Posterior cingulate gyrus (tissue), 11 donors: Measurements from ENCODE around the gene HOXA6.

Experiments used
- DNase-seq, 10 donors: peaks; one replicate each; pipeline versions ENCODE4 v3.0.0 to v3.0.0-alpha.2; 2020 to 2021; ENCODE audit warnings: mixed read lengths in 3 of 10
- intact Hi-C: fragments of 100-400 bp; cut with DNase I; formaldehyde crosslinking; loops from one replicate; pipeline ENCODE4 v1.15.1; 2023

The HOXA6 gene

GRCh38 chr7:27185013-27185853 lies 37.7 kb upstream of the HOXA6 start, which contains the start of gene HOXA11:
HOXA11 (minus strand) TSS chr7:27185232; CDS start chr7:27185144, 88 bp downstream.
- peak in 3 of 10 donors; percentile 3 to 73 (median 66) for DNase-seq
- intact Hi-C loops, result no loop called here

DNA sequence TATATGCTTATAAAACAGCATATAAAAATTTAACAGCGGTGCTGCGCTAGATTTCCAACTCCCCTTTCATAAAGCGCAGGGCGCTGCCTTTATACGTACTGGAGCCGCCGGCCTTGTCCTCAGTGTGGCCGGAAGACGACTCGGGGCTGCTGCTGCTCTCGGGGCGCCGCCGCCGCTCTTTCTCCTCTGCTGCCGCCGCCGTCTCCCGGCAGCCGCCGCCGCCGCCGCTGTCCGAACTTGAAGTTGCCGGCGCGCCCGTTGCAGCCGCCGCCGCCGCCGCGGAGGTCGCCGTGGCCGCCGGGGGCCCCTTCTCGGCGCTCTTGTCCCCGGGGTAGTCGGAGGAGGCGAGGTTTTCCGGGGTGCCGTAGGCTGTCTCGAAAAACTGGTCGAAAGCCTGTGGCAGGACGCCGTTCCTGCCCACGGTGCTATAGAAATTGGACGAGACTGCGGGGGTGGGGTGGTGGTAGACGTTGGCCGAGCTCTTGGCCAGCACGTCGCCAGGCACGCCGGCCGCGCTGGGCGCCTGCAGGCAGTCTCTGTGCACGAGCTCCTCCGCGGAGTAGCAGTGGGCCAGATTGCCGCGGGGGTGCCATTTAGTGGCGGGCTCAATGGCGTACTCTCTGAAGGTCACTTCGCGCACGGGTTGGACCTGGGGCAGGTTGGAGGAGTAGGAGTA lies 36.9 kb upstream of the HOXA6 start:
- DNase-seq, result peak in 3 of 10 donors; percentile 12 to 82 (median 75)
- intact Hi-C loops, result no loop called here

- intact Hi-C loops, result no loop called here
- peak in 1 of 10 donors; percentile 48 for DNase-seq
These were observed 36.2 kb upstream of the HOXA6 start for GRCh38 chr7:27183682-27184336.

GRCh38 chr7:27182861-27183681 lies 35.5 kb upstream of the HOXA6 start:
- intact Hi-C loops, result no loop called here
- peak in 4 of 10 donors; percentile 1 to 75 (median 8) for DNase-seq

GRCh38 chr7:27182285-27182841 lies 34.8 kb upstream of the HOXA6 start:
- peak in 2 of 10 donors; percentile 3 to 31 for DNase-seq
- intact Hi-C loops, result no loop called here

GRCh38 chr7:27181795-27182275 lies 34.3 kb upstream of the HOXA6 start:
- intact Hi-C loops, result no loop called here
- DNase-seq, result peak in 3 of 10 donors; percentile 7 to 46 (median 35)

DNA sequence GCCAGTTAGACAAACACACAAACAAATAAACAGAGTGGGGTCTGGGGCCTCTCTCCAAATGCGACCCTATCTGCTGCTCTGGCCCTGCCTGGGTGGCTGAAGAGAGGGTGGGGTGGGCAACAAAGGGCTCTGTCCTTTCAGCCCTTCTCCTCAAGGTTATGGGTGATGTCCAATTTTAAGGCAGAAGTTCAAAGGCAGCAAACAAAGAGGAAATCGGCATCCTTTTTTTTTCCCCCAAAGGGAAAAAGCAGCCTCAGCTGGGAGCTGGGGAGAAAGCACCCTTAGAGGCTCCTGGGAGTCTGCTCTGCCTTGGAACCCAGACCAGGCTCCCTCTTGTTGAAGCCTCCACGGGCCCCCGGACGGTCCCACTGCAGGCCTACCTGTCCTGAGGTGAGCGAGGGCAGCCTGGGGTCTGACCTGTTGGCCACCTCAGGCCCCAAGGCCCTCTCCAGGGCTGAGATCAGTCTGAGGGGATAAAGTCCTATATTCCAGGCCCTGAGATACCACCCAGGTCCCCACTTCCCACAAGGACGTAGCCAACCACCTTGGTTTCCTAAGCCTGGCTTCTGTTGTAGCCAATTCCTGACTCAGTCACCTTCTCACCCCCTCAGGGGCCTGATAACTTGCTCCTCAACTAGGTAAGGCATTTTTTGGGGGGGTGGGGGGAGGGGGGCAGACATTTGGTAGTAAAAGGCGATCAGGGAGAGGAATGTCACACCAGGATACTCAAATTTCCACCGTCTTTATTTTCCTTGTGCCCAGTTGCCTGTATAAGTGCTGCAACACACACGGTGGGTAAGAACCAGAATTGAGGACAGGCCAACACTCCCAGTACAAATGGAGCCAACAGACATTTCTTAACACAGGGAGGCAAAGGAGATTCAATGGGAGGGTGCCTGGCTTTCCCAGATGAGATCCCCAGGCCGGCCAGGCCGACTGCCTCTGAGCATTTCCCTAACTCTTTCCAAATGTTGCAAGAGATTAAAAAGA lies 33.2 kb upstream of the HOXA6 start:
- peak in 3 of 10 donors; percentile 2 to 62 (median 61) for DNase-seq
- intact Hi-C loops, result no loop called here

DNA sequence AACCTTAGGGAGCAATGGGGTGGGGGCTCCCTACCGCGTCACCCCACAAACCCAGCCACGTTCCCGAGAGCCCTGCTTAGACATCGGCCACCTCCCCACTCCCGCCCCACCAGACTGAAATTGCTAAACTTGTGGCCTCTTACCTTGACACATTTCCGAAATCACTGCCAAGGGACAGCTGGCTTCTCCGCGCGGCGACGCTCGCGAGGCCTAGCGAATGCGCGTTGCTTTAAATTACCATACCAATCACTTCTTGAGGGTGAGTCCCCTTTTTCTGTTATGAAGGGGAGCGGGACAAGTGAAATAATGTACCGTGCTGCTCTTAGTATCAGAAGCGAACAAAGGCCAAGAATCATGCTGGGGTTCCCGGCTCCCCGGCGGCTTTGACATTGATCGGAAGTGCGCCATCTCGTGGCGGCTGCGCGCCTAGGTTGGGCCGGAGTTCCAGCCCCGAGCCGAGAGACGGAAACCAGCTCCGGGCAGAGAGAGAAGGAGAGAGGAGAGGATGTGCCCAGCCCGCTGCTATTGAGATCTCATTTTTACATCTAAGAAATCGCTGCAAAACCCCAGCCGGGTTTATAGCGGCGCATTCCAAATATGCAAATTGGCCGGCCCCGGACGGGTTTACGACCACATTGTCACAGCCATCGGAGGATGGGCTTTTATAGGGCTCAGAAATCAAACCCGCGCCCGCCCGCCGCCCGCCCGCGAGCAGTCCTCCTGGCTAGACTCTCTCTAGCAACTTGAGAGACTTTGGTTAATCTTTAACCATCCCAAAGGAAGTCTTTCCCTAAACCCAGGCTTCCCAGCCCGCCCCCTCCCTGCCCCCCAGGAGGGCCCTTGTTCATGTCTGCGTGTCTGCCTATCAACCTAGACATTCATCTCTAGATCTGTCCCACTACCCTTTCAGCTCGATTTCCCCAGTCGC lies 32.2 kb upstream of the HOXA6 start:
- intact Hi-C loops, result no loop called here
- DNase-seq, result peak in 5 of 10 donors; percentile 6 to 85 (median 52)

DNA sequence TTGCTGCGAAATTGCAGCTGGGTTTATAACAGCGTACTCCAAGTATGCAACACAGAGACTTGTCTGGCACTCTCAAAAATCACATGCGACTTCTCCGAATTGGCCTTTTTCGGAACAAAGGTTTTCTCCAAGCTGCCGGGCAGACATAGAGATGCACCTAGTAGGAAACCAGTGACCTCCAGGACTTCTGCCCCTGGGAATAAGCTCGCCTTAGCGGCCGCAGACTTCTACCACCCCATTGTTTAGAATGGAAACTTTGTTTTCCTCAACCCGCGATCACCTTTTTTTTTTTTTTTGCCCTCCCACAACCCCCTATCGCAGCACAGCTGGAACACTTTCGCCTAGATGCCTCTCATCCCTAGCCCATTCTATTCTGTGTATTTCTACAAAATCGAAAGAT lies 31.5 kb upstream of the HOXA6 start:
- peak in 1 of 10 donors; percentile 46 for DNase-seq
- intact Hi-C loops, result no loop called here

DNA sequence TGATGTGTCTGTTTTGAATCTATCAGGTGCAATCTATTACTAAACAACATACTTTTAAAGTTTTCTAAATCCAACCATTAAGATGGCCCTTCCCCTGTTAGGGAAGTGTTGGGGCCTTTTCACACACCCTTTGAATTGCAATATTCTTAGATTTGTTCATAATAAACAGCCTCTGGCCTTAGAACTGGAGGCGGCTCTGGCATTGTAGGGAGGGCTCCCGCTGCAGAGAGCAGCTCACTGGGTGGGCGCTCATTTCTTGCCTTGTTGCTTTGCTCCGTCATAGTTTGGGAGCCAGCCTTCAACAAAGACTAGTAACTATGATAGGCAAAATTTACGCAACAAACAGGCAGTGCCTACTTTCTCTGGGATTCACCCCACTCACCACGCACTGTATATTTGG lies 30.8 kb upstream of the HOXA6 start:
- peak in 1 of 10 donors; percentile 9 for DNase-seq
- intact Hi-C loops, result no loop called here

DNA sequence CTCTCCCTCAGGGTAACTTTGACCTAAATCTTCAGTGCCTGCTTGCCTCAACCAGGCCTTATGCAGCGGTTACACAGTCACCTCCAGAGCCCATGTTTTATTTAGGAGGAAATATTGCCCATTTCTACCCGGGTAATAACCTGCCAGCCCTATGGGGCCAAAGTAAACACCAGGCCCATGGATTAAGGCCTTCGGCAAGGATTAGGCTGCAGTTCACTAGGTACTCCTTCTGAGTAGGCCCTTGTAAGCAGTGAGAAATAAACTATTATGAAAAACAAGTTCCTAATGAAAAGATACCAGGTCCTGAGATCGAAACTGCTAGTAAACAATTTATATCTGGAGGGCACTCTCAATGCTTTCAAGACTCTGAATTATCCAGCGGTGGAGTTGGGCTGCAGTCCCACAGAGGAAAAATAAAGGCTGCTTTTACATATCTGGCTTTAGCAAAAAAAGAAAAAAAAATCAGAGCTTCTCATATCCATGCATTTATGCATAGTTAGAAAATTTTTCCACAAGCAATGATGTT lies 30.3 kb upstream of the HOXA6 start:
- intact Hi-C loops, result no loop called here
- DNase-seq, result peak in 1 of 10 donors; percentile 3

DNA sequence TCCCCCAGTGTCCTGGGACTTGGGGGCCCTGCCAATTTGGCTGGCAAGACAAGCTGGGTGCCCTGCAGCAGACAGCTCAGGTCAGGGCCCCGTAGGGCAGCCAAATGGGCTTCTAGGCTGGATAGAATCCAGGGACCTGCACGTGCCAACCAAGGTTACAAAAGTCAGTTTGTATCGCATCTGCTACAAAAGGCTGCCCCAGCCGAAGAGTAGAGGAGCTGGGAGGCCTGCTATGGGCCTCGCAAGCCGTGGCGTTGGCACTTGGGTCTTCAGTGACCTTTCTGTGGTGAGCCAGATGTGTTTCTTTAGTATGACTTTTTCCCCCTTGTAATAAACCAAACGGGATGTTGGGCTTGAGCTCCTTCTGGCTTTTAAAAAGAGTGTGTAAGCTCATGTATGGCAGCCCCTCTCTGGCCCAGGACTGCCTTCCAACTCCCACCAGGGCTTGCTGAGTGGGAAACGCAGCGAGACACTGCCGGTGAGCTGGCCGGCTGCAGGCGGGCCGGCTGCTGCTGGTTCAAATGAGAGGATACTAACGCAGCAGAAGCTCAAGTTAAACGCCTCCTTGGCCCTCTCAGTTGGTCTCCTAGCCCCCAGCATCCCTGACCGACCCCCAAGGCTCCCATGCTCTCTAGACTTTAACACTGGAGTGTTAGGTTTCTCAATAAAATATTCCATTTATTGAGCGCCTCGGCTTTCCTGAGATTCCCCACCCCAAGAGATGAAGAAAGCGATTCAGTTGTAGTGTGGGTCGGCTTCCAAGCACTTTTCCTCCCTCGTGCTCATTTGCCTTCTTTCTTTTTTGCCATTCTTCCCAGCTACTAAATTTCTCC lies 29.6 kb upstream of the HOXA6 start:
- intact Hi-C loops, result no loop called here
- peak in 2 of 10 donors; percentile 40 to 49 for DNase-seq

DNA sequence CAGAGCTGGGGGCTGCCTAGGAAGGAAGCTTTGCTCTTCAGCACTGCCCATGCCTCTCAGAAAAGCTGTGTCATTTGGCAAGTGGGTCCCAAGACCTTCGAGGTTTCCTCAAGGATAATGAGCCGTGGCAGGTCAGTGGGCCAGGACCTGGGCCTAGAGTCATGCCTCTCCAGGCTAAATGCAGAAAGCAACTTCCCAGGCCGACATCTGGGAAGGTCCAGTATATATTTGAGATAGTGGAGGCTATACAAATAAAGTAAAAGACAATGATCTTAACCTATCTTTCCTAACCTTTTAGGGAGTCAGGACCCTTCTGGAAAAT lies 28.9 kb upstream of the HOXA6 start:
- DNase-seq, result peak in 2 of 10 donors; percentile 24 to 27
- intact Hi-C loops, result no loop called here

DNA sequence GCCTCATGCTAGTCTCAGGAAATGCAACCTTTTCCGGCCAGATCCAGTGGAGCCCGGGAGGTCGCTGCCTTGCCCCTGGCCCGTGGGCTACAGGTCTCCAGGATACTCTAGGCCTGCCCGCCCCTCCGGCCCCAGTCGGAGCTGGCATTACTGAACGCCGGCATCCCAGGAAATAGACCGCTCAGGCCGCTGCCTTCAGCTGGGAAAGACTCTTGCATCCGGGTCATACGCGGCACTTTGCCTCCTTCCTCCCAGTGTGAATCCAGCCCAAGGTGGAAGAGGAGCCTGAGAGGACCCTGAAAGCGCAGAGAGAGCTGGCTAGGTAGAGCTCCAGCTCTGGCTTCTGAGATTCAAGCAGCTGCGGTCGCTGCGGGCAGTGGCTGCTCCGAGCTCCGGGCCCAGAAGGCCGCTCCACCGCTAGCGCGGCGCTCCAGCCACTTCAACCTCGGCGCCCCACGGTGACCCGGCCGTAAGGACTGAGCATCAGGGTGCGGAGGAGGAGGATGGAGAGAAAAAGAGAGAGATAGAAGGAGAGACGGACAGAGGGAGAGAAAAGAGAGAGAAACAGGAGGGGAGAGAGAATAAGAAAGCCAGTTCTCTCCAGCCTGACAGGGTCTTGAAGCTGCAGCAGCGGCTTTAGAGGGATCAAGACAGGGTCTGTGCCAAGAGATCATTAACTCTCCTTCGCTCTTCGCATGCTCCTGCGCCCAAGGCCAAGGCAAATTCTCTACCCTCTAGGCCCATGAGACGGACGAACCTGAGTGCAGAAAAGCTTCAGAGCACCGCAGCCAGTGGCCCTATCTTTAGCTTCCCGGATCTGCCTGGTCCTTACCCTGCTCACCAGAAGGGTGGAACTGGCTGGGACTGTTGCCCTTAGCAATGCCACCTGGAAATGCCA lies 28.3 kb upstream of the HOXA6 start:
- peak in 3 of 10 donors; percentile 3 to 73 (median 56) for DNase-seq
- intact Hi-C loops, result no loop called here

DNA sequence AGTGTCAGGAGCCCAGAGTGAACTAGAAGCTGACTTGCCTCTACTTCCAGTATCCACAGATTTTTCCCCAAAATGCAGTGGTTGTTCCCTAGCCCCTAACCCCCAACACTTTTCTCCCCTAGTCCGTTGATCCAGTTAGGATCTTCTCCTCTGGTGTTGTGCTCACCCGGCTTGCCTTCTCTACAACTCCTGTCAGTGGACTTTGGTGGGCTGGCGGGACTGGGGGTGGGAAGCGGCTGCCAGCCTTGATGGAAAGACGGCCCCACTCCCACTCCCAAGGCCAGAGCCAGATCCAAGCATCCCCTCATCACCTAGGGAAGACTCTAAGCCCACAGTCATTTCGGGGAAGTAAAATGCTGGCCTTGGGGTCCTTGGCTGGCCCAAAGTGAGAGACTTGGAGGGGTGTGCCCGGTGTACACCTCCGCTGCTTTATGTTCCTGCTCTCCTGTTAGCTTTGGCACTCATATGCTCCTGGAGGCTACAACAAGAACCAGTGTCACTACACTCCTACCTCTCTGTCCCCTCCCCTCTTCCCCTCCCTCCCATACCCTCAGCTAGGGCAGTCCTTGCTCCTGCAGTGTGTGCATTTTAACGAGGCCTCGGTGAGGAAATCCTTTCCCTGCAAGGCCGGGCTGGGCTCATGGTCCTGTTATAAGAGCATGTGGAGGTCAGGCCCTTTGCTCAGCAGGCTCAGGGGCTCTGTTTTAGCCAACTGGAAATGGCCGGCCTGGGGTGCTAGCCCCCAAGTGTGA lies 27.5 kb upstream of the HOXA6 start:
- DNase-seq, result peak in 3 of 10 donors; percentile 5 to 43 (median 26)
- intact Hi-C loops, result no loop called here
